ENCODE results near the gene STARD8. TPM values are rescaled to one million over a fixed set of nuclear protein-coding genes. Genes with fewer than 3 reads are reported as not detected.

STARD8 gene
- total RNA-seq, 4 donors from 2014 or later: 10.5 to 35.6 (median 16.9) TPM

- Histone ChIP-seq H3K9me3 (no peaks in the 10 kb centered on the region), H3K27me3 (no peaks in the 10 kb centered on the region), H3K4me3 (replicated peaks in 1 of 3) (peak overlapping the region in 1 of 3 donors; percentile 27), H3K36me3 (no peaks in the 10 kb centered on the region), H3K4me1 (no peaks in the 10 kb centered on the region), H3K27ac (peak overlapping the region in 1 of 3 donors; percentile 30)
- WGBS, 2 donors: 70 to 92% methylated on average over 5 to 16 of the region's 17 CpGs
- DNase-seq: no peak
- intact Hi-C loops (cut with DNase I): no loop called here
- no peak for TF ChIP-seq POLR2A (IDR thresholded peaks at IDR 0.05)
- TF ChIP-seq, protein P1, sequence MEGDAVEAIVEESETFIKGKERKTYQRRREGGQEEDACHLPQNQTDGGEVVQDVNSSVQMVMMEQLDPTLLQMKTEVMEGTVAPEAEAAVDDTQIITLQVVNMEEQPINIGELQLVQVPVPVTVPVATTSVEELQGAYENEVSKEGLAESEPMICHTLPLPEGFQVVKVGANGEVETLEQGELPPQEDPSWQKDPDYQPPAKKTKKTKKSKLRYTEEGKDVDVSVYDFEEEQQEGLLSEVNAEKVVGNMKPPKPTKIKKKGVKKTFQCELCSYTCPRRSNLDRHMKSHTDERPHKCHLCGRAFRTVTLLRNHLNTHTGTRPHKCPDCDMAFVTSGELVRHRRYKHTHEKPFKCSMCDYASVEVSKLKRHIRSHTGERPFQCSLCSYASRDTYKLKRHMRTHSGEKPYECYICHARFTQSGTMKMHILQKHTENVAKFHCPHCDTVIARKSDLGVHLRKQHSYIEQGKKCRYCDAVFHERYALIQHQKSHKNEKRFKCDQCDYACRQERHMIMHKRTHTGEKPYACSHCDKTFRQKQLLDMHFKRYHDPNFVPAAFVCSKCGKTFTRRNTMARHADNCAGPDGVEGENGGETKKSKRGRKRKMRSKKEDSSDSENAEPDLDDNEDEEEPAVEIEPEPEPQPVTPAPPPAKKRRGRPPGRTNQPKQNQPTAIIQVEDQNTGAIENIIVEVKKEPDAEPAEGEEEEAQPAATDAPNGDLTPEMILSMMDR (IDR thresholded peaks at IDR 0.05): no peak
These were observed 47.2 kb downstream of the STARD8 start for GRCh38 chrX:68694435-68695205.

DNA sequence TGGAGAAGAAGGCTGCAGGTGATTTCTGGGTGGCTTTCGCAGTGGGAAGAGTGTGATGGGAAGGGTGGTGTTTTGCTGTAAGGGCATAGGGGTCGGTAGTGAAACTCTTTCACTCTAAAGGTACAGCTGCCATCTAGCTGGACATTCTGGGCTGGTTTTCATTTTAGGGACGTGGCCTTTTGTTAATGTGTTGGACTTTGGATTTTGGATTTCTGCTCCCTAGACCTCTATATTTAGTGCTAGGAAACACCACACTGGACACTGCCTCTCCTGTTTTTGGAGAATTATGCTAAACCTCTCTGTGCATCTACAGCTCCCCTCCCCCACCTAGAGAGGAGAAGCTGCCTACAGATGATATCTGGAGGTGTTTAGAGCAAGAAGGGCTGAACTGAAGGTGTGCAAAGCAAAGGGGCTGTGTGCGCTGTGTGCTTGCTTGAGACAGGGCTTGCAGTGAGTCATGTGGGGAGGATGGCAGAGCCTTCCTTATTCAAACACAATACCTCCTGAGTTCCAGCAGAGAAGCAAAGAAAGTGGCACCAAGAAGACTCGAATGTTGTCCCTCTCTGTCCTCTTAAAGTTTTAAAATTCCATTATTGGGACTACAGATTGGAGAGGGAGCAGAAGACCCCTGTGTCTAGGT lies 47.9 kb downstream of the STARD8 start:
- TF ChIP-seq, protein P1 (IDR thresholded peaks at IDR 0.05): no peak
- no peak for TF ChIP-seq POLR2A (IDR thresholded peaks at IDR 0.05)
- peak overlapping the region in 2 of 3 donors; percentile 6 to 33 for H3K27ac ChIP-seq
- H3K4me1 ChIP-seq: no peaks in the 10 kb centered on the region
- 55 to 77% methylated on average over 5 of the region's 5 CpGs for WGBS, 2 donors
- no peaks in the 10 kb centered on the region for H3K27me3 ChIP-seq
- peak overlapping the region in 1 of 3 donors; percentile 12 for H3K4me3 ChIP-seq (replicated peaks in 1 of 3)
- DNase-seq: no peak
- intact Hi-C loops (cut with DNase I): no loop called here
- no peaks in the 10 kb centered on the region for H3K36me3 ChIP-seq
- no peaks in the 10 kb centered on the region for H3K9me3 ChIP-seq

DNA sequence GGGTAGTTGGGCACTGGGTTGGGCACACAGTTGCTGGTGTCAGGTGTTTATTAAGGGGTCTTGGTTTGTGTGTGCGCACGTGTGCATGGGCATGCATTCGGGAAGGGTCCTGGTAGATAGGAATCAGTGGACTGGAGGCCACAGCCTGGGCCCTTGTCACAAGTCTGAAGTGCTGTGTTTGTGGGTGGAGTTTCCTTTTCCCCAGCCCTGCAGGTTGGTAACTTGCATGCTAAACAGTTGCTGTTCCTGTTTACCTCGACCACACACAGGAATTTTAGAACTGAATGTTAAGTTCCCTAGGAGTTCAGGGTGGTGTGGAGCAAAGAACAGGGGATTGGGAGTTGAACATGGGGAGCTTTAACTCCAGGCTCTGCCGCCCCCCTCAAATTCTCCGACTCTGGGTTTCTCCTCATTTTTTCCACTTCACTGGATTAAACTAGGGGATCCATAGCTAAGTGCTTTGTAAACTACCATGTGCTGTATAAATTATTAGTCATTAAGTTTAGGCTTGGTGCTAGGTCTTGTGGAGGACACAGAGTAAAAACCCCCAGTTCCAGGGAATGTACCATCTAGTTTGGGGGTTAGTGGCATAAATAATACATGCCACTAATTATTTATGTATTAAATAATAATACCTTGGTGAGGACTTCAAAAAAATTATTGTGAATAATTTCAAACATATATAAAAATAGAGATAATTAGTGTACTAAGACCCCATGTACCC lies 49.0 kb downstream of the STARD8 start:
- no peaks in the 10 kb centered on the region for H3K9me3 ChIP-seq
- peak overlapping the region in 2 of 3 donors; percentile 6 to 33 for H3K27ac ChIP-seq
- no peak for DNase-seq
- no peaks in the 10 kb centered on the region for H3K36me3 ChIP-seq
- no peaks in the 10 kb centered on the region for H3K4me1 ChIP-seq
- H3K4me3 ChIP-seq (replicated peaks in 1 of 3): no peak overlapping the region
- 82% methylated on average over 6 of the region's 6 CpGs for whole genome bisulfite sequencing, 2 donors
- TF ChIP-seq, protein P1 (IDR thresholded peaks at IDR 0.05): no peak
- TF ChIP-seq POLR2A (IDR thresholded peaks at IDR 0.05): no peak
- intact Hi-C loops (cut with DNase I): no loop called here
- H3K27me3 ChIP-seq: no peaks in the 10 kb centered on the region

DNA sequence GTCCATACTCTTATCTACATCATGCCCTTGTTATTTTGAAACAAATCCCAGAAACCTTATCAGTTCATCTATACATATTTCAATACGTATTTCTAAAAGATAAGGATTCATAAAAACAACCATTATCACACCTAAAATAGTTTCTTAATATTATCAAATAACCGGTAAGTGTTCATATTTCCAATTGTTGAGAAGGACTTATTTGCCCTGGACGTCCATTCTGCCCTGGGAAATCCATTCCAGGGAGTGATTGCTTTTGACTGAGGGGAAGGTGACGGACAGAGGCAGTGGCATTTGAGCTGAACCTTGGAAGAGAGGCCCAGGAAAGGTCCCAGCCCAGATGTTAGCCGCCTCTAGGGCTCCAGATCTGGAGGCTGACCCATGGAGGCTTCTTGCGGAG lies 49.6 kb downstream of the STARD8 start:
- H3K27ac ChIP-seq: no peak overlapping the region
- 82 to 84% methylated on average over 4 to 5 of the region's 6 CpGs for WGBS, 2 donors
- TF ChIP-seq, protein P1 (IDR thresholded peaks at IDR 0.05): no peak
- no peak for TF ChIP-seq POLR2A (IDR thresholded peaks at IDR 0.05)
- no peak for DNase-seq
- H3K9me3 ChIP-seq: no peaks in the 10 kb centered on the region
- no peaks in the 10 kb centered on the region for H3K4me1 ChIP-seq
- intact Hi-C loops (cut with DNase I): no loop called here
- H3K4me3 ChIP-seq (replicated peaks in 1 of 3): no peak overlapping the region
- no peaks in the 10 kb centered on the region for H3K27me3 ChIP-seq
- H3K36me3 ChIP-seq: no peaks in the 10 kb centered on the region
